ENCODE measurements around the gene HSP90AB1.
"Not testable (repeated sequence)": the region's sequence is repeated elsewhere in the genome, so short reads cannot be mapped to it uniquely, and the experiment has no call there.

Gene HSP90AB1

DNA sequence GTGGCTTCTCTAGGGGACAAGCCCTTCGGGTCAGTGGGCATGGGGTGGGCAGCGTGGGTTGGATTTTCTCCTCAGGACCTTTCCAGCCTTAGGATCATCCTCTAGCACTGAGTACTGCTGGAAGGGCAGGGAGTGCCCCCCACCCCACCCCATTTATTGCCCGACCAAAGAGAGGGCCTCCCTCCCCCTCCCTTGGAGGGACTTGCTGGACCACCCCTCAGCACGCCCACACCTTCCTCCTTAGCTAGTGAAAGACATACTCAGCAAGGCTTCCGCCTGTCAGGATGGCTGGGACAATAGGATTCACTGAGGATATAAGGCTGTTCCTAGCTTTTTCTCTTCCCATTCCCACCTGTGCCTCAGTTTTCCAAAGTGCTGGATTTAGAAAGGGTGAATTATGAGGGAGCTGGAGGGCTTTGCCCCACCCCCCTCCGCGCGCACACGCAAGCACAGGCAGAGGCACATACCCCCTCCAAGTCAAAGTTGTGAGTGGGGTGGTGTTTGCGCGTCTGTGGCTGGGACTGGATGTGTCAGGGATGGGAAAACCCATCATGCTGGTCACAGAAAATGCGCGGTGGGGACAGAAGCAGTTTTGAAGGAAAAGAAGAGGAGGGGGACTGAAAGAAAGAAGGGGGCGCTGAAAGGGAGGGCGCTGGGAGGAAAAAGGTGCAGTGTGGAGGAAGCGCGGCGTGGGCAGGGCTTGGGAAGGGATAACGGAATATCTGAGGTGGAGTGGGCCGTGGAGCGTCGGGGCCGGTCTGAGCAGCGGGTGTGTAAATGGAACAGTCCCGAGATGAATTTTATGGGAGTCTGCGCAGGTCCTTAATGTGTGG, 24.2 kb upstream of the HSP90AB1 start:
- FAIRE-seq = no peak

DNA sequence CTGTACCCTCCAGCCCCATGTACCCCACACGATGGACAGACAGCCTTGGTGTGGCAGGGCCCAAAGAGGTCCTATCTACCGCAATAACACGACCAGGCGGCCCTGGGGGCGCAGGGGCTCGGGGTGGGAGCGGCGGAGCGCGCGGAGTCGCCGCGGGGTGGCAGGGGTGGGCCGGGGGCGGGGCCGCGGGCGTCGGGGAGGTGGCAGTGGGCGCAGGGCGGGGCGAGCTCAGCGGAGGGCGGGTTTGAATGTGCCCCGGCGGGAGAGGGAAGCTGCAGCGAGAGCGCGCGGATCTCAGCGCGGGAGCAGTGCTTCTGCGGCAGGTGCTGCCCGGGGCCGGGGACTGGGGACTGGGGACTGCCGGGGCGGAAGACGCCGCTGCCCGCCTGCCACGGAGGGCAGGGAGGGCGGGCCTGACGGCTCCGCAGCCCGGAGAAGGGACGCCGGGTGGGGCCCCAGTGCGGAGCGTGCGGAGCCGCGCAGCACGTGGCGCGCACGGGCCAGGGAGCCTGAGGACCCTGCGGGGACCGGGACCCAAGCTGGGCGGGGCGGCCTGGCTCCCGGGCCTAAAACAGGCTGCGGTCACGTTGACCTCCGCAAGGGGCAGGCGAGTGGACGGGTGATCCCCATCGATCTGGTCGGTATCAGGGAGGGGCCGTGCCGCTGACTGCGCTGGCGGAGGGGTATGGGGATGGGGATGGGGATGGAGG, 23.4 kb upstream of the HSP90AB1 start, which contains the start of gene SLC29A1:
Gene SLC29A1 (plus strand): TSS at position 277 of the 710 bp plus-strand sequence. CDS start 3,719 bp downstream, outside the sequence.
- FAIRE-seq = no peak

DNA sequence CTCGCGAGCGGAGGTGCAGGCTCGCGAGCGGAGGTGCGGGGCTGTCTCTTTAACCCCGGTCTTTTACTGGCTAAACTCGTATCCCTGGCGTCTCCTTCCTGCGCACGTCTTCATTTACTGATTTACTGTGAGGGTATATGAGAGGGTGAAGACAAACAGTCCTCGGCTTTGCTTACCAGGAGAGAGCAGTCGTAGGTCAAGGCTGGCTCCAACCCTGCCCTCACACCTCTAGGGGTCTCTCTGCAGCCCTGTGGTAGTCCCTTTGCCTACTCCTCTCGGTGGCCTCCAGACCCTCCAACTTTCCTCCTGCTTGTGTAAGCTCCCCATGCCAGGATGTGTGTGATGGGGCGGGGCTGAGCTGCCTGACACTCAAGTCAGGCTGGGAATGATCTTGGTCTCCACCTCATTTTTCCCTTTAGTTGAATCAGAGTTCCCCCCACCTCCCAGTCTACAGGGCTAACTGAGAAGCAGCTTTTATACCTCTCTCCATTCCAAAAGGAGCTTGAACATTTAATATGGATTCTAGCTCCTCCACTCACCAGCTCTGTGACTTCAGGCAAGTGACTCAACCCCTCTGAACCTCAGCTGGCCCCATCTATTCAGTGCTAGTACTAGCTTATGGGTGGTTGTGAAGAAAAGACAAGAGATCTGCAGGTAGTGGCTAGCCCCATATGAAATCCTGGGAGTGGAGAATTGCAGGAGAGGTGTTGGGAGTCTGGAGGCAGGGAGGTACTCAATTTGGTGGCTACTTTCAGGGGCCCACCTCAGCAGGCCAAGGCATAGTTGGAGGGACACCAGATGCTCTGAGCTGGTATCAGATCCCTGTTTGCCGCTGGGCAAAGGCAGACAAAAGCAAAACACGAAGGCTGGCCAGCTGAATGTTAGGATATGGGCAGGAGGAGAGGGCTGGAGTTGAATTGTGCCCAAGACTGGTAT, 22.6 kb upstream of the HSP90AB1 start:
- FAIRE-seq = no peak

DNA sequence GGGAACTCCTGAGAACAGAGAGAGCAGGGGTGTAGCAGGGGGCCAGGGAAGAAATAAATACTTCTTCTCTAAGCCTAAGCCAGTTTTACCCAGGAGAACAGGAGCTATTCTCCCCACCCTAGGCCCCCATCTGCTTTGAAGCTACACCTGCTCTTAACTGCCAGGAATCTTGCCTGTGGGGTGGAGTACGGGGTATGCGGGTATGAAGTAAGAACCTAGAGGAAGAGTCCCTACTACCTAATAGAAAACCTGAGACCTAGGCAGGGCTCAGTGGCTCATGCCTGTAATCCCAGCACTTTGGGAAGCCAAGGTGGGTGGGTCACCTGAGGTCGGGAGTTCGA, 22.0 kb upstream of the HSP90AB1 start:
- FAIRE-seq = no peak

DNA sequence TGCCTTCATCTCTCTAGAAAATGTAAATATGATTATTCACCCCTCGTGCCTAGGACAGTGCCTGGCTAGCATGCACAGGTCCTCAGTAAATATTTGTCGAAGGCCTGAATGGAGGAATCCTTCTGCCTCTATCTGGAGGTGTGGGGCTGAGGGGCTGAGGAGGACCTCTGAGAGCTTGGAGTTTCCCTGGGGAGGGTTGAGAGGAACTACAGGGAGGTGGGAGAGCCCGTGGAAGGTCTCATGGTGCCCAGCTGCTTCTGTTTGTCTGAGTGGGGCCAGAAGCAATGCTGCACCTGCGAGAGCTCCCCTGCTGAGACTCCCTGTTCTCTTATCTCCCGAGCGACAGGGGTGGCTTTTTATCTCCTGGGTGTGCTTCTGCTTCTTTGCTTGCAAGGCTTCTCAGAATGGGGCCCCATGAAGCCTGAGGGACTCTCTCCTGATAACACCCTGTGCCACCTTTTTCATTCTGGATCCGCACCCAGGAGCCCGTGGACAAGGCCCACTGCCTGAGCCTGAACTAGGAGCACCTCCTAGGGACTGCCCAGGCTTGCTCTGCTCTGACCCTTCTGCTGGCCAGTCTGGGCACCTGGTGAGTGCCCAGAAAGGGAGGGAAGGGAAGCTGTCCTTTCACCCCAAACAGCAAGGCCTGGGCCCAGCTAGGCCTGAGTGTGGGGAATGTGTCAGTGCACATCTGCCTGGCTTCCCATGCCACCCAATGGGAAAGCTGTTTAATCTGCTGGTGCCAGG, 21.1 kb upstream of the HSP90AB1 start:
- no peak for FAIRE-seq

DNA sequence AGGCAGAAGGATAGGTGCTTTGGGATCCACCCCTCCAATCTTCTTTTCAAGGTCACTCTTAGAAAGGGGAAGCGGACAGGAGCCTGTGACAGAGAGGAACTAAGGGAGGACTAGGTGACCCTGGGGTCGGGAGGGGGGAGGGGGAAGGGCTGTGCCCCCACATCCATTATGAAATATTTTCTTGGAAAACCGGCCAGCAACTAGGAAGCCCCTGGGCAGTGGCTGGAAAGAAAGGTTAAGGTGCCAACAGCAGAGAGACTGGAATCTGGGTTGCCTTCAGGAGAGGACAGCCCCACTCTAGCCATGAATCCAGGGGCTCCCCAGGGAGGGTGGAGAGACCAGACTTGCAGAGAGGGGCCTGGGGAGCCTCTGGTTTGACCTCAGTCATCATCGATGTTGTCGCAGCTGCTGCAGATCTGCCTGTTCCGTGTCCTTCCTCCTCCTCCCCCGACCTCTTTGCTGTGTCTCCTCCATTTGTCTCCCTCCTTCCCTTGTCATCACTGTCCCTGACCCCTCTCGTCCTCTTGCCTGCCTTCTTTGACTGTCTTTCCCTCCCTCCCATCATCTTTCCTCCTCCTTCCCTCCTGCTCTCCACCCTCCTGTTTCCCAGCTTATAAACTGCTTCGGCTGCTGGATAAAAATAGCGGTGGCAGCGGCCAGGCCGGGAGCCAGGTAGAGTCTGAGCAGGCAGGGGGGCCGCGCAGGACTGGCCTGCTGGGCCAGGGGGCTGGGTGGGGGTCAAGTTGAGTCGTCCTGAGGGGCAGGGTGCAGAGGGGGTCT, 20.3 kb upstream of the HSP90AB1 start:
- FAIRE-seq = no peak

DNA sequence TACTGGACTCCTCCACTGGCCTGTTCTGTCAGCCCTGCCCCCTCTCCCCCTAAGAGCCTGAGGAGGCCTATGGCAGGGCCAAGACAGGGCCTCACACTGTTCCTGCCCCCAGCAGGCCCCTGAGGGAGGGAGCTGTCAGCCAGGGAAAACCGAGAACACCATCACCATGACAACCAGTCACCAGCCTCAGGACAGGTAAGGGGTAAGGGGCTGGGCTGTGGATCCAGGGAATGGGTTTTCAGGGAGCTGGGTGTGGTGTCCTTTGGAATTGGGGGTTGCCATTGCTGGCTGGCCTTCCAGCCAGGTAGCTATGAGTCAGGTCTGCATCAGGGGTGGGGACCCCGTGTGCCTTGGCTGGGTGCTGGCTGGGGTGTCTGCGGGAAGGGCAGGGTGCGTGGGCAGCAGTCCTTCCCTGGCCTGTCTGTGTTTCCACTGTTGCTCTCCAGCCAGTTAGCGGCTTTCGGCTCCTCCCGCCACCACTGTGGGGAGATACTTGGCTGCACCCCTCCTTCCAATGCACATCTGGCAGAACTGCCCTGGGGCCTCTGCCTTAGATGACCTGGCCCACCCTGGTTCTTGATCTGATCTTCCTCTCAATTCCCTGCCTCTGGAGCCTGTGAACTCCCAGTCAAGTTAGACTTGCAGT, 19.6 kb upstream of the HSP90AB1 start:
- FAIRE-seq = no peak

DNA sequence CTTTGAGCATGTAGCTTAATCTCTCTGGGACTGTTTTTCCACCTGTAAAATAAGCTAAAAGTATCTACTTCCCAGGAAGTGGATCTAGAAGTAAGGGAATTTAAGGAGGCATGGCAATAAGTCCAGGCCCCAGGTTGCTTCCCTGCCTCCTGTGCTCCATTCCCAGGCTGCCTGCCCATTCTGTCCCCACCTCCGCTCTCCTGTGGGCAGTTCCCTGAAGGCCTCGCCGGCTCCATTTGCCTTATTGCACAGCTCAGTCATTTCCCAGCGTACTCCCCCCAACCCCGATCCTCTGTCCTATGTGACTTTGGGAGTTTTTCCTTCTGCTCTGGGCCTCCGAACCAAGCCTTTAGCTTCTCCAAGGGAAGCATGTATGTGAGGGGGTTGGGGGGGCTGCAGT, 18.9 kb upstream of the HSP90AB1 start:
- no peak for FAIRE-seq

DNA sequence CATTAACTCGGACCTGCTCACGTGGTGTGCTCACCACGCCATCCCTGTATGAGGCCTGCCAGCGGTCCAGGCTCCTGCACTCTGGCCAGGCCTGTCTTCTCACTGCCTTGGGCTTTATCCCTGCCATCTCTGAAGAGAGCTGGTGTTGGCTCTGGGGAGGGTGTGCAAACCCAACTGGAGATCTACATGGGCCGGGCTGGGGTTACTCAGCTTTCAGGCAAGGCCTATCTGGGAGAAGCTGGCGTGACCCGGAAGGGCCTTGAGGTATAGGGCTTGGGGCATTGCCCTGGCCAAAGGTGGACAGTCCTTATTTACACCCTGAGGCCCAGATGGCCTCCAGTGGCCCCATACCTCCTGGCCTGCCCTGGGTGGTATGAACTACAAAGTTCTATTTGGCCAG, 18.5 kb upstream of the HSP90AB1 start:
- FAIRE-seq = no peak

DNA sequence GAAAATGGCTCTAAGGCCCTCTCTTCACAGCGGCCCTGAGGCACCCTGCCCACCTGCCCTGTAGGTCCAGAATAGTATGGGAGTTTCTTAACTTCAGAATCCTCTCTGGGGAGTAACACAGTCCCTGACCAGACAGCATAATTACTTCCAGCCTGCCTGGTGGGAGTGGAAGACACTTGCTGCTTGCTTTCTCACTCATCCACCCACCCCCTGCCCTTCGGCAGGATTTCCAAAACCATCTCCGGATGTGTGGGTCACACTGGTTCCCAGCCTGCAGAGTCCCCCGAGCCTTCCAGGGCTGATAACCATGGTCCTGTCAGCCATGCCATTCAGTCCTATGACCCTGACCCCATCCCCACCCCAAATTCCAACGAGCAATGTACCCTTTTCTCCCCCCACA, 18.1 kb upstream of the HSP90AB1 start:
- no peak for FAIRE-seq

DNA sequence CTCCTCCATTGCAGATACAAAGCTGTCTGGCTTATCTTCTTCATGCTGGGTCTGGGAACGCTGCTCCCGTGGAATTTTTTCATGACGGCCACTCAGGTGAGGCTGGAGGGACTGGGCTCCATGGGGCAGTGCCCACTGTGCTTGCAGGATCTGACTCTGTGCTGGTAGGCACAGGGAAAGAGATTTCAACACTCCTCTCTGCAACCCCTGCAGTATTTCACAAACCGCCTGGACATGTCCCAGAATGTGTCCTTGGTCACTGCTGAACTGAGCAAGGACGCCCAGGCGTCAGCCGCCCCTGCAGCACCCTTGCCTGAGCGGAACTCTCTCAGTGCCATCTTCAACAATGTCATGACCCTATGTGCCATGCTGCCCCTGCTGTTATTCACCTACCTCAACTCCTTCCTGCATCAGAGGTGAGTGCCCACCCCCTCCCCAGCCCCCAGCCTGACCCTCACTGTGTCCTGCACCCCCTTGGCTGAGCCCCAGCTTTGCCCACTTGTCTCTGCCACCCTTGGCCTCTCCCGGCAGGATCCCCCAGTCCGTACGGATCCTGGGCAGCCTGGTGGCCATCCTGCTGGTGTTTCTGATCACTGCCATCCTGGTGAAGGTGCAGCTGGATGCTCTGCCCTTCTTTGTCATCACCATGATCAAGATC, 17.4 kb upstream of the HSP90AB1 start:
- no peak for FAIRE-seq

DNA sequence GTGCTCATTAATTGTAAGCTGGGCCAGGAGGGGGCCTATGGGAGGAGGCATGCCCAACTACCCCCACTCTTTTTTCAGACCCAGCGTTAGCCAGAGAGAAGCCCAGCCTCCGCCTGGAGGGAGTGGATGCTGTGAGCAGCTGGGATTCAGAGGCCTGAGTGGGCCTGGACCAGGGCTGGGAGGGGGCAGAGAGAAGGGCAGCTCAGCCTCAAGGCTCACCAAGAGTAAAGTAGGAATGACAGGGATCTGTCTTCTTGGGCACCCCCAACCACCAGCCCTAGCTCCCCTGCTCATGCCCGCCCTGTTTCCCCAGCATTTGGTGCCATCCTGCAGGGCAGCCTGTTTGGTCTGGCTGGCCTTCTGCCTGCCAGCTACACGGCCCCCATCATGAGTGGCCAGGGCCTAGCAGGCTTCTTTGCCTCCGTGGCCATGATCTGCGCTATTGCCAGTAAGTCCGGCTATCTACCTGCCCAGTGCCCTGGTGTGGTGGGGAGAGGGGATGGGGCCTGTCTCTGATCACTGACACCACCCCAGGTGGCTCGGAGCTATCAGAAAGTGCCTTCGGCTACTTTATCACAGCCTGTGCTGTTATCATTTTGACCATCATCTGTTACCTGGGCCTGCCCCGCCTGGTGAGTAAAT, 16.7 kb upstream of the HSP90AB1 start:
- no peak for FAIRE-seq

DNA sequence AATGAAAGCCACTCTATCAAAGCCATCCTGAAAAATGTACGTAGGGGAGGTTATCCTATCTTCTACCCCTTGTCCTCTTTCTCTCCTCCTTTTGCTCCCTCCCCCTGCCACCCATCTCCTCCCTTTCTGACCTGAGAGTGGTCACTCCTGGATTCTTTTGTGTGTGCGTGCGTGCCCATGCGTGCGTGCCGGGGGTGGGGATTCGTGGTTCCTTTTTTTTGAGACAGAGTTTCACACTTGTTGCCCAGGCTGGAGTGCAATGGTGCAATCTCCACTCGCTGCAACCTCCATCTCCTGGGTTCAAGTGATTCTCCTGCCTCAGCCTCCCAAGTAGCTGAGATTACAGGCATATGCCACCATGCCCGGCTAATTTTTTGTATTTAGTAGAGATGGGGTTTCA, 15.5 kb upstream of the HSP90AB1 start:
- FAIRE-seq = not testable (repeated sequence)

DNA sequence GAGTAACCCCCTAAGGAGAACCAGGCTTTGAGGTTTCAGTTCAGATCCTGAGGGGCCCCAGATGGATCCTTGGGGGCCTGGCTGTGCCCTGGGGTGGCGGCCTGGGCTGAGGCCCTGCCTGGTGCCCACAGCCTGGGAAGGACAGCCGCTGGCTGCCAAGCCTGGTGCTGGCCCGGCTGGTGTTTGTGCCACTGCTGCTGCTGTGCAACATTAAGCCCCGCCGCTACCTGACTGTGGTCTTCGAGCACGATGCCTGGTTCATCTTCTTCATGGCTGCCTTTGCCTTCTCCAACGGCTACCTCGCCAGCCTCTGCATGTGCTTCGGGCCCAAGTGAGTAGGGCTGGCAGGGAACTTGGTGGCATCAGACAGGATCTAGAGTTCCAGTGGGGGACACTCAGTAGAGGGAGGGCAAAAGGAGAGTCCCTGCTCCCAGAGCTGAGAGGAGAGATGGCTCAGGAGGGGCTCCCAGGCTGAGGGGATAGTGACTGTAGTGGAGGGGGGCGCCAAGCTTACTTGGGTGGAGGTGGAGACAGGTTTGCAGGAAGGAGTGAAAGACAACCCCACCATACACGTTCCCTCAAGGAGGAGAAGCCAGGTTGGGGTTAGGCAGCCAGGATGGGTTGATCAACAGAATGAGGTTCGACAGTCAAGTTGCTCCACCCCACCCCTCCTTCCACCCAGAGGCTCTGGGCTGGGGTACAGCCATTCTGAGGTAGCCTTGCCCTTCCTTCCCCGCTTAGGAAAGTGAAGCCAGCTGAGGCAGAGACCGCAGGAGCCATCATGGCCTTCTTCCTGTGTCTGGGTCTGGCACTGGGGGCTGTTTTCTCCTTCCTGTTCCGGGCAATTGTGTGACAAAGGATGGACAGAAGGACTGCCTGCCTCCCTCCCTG, 14.0 kb upstream of the HSP90AB1 start:
- FAIRE-seq = no peak

DNA sequence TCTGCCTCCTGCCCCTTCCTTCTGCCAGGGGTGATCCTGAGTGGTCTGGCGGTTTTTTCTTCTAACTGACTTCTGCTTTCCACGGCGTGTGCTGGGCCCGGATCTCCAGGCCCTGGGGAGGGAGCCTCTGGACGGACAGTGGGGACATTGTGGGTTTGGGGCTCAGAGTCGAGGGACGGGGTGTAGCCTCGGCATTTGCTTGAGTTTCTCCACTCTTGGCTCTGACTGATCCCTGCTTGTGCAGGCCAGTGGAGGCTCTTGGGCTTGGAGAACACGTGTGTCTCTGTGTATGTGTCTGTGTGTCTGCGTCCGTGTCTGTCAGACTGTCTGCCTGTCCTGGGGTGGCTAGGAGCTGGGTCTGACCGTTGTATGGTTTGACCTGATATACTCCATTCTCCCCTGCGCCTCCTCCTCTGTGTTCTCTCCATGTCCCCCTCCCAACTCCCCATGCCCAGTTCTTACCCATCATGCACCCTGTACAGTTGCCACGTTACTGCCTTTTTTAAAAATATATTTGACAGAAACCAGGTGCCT, 13.3 kb upstream of the HSP90AB1 start:
- no peak for FAIRE-seq

DNA sequence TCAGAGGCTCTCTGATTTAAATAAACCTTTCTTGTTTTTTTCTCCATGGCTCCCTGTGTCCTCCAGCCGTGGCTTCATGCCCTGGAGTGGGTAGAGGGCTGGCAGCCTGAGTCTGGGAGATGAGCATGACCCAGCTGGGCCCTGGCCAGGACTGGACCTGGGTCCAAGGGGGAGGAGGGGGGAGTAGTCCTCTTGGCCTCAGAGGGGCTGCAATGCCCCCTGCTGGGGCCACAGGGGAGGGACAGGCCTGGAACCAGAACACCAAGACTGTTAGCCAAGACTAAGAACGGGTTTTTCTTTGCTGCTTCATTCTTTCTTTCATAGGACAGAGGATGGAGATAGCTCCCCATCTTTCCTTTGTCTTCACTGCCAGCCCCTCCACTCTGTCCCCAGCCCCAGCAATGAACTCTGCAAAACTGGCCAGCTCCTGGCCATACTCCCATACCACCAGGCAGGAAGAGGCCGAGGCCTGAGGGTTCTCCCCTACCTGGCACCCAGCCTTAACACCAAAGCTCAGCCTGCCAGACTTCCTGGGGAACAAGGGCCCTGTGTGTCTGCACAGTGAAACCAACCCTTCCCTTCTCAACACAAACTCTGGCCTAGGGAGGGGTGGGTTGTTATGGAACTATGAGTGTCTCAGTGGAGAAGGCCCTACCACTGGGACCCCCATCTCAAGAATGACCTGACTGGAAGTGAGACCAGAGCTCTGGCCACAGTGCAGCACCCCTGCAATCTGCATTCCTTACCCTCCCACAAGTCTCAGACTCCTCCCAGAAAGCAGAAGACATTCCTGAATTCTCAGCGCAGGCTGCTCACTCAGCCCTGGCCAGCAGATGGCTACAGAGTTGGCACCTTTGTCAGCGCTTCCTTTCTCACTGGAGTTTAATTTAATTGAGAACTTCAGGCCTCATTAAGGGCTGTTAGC, 12.5 kb upstream of the HSP90AB1 start:
- no peak for FAIRE-seq

DNA sequence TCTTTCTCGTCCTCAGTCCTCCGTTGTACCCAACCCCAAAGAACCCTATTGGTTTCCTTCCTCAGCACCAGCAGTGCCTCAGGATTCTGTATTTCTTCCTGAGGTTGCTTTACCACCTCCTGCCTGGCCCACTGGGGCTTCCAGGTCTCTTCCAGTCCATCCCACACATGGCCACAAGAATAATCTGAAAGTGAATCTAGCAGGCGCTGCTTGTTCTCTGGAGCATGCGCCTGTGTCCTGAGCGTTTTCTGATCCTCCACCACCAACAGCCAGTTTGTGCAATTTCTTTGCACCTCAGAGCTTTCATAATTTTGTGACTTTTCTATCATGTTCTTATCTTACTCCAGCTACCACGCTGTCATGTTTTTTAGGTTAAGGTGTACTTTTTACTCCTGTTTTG, 11.6 kb upstream of the HSP90AB1 start:
- no peak for FAIRE-seq

Data from A204.1 (cell line).